ENCODE measurements around the gene ZNF35. TPM values are rescaled to one million over a fixed set of nuclear protein-coding genes. Genes with fewer than 3 reads are reported as not detected.
A peak's percentile ranks its signal among the peaks of the same experiment; 100 is the strongest.

ZNF35 gene
- total RNA-seq, 1 donor from 2014 or later = 29.8 TPM

- Mint-ChIP-seq H3K27me3 (ENCODE audit: unreplicated experiment) (peaks cover 9% of the 10 kb centered on the region), H3K36me3 (ENCODE audit: unreplicated experiment) (peaks cover 24% of the 10 kb centered on the region), H3K9me3 (ENCODE audit: unreplicated experiment) (peaks cover 3% of the 10 kb centered on the region), H3K27ac (ENCODE audit: unreplicated experiment) (no peak overlapping the region), H3K4me1 (ENCODE audit: low read depth, unreplicated experiment) (no peaks in the 10 kb centered on the region), H3K4me3 (ENCODE audit: unreplicated experiment) (no peak overlapping the region)
- TF ChIP-seq, protein P1, sequence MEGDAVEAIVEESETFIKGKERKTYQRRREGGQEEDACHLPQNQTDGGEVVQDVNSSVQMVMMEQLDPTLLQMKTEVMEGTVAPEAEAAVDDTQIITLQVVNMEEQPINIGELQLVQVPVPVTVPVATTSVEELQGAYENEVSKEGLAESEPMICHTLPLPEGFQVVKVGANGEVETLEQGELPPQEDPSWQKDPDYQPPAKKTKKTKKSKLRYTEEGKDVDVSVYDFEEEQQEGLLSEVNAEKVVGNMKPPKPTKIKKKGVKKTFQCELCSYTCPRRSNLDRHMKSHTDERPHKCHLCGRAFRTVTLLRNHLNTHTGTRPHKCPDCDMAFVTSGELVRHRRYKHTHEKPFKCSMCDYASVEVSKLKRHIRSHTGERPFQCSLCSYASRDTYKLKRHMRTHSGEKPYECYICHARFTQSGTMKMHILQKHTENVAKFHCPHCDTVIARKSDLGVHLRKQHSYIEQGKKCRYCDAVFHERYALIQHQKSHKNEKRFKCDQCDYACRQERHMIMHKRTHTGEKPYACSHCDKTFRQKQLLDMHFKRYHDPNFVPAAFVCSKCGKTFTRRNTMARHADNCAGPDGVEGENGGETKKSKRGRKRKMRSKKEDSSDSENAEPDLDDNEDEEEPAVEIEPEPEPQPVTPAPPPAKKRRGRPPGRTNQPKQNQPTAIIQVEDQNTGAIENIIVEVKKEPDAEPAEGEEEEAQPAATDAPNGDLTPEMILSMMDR (IDR thresholded peaks at IDR 0.05; ENCODE audit: partially characterized antibody, unreplicated experiment) = no peak
- DNase-seq = no peak
Measured at GRCh38 chr3:44678480-44679116, 30.1 kb downstream of the ZNF35 start.

- H3K9me3 Mint-ChIP-seq (ENCODE audit: unreplicated experiment) = peaks cover 4% of the 10 kb centered on the region
- H3K36me3 Mint-ChIP-seq (ENCODE audit: unreplicated experiment) = peaks cover 36% of the 10 kb centered on the region
- no peak for DNase-seq
- H3K27me3 Mint-ChIP-seq (ENCODE audit: unreplicated experiment) = peaks cover 11% of the 10 kb centered on the region
- TF ChIP-seq, protein P1 (IDR thresholded peaks at IDR 0.05; ENCODE audit: partially characterized antibody, unreplicated experiment) = no peak
- no peak overlapping the region for H3K27ac Mint-ChIP-seq (ENCODE audit: unreplicated experiment)
- H3K4me1 Mint-ChIP-seq (ENCODE audit: low read depth, unreplicated experiment) = peaks cover 5% of the 10 kb centered on the region
- H3K4me3 Mint-ChIP-seq (ENCODE audit: unreplicated experiment) = no peak overlapping the region
Measured at GRCh38 chr3:44680921-44681455, 32.5 kb downstream of the ZNF35 start.

DNA sequence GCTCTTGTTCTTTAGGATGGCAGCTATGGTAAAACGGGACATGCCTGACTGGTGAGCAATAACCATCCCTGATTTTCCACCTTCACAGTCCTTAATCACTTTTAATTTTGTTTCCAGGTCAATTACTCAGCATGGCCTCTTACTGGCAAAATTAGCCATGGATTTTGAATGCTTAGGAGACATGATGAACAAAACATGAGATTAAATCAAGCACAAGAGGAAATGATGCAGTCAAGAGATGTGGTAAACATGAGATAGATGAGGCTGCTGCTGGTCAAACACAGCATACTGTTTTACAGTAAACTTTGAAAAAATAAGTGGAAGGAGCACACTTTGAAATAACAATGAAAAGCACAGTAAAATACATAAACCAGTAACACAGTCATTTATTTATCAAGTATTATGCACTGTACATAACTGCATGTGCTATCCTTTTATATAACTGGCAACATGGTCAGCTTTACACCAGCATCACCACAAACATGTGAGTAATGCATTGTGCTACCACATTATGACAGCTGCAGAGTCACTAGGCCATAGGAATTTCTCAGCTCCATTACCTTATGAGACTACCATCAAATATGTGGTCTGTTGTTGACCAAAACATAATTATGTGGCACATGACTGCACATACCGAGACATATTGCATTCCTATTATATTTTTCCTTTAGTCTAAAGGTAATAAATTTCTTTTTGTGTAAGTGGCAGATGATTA is 33.8 kb downstream of the ZNF35 start:
- Mint-ChIP-seq H3K27ac (ENCODE audit: unreplicated experiment) (no peak overlapping the region), H3K36me3 (ENCODE audit: unreplicated experiment) (peaks cover 36% of the 10 kb centered on the region), H3K4me1 (ENCODE audit: low read depth, unreplicated experiment) (peaks cover 5% of the 10 kb centered on the region), H3K4me3 (ENCODE audit: unreplicated experiment) (no peak overlapping the region), H3K27me3 (ENCODE audit: unreplicated experiment) (peaks cover 8% of the 10 kb centered on the region), H3K9me3 (ENCODE audit: unreplicated experiment) (peaks cover 4% of the 10 kb centered on the region)
- no peak for DNase-seq
- TF ChIP-seq, protein P1 (IDR thresholded peaks at IDR 0.05; ENCODE audit: partially characterized antibody, unreplicated experiment) = no peak

DNA sequence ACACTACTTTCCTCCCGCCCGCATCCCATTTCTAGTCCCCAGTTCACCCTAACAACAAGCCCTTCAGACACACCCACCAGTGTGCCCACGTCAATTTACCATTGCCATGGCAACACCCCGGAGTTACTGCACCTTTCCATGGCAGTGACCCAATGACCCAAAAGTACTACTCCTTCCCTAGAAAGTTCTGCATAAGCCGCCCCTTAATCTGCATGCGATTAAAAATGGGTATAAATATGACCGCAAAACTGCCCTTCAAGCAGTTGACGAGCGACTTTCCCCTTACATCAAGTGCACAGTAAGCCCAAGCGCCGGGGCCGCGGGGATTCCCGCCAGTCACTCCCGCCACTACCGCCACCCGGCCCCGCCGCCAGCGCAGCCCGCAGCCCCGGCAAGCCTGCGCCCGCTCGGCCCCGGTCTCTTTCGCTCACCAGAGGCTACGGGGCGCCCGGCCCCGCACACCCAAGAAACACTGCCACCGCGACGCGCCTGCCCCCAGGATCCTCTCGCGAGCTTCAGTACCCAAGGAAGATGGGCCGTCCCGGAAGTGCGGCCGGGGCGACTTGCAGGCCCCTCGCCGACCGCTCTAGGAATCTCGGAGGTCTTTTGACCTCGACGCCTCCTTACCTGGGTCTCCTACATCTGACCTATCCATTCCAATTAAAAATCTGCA is 36.7 kb downstream of the ZNF35 start:
- Mint-ChIP-seq H3K27ac (ENCODE audit: unreplicated experiment) (peak overlapping the region; percentile 62), H3K27me3 (ENCODE audit: unreplicated experiment) (peaks cover 9% of the 10 kb centered on the region), H3K4me1 (ENCODE audit: low read depth, unreplicated experiment) (peaks cover 5% of the 10 kb centered on the region), H3K4me3 (ENCODE audit: unreplicated experiment) (peak overlapping the region; percentile 96), H3K9me3 (ENCODE audit: unreplicated experiment) (peaks cover 4% of the 10 kb centered on the region), H3K36me3 (ENCODE audit: unreplicated experiment) (peaks cover 36% of the 10 kb centered on the region)
- peak; percentile 82 for DNase-seq
- TF ChIP-seq, protein P1 (IDR thresholded peaks at IDR 0.05; ENCODE audit: partially characterized antibody, unreplicated experiment) = no peak
